Measurements from ENCODE around the gene CAMTA1.

The CAMTA1 gene

DNA sequence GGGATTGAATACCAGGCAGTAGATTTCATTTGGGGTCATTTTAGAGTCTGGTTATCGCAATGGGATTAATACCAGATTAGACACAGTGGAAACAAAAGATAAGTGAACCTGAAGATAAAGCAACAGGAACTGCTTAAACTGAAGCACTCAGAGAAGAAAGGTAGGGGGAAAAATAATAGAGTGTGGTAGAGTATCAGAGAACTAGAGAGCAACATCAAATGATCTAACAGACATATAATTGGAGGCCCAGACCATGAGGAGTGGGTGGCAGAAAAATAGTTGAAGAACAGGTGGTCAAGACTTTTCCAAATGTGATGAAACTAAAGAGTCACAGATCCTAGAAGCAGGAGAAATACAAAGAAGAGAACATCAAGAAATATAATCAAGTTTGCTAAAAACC is 484.3 kb downstream of the CAMTA1 start:
- no peak for DNase-seq

DNA sequence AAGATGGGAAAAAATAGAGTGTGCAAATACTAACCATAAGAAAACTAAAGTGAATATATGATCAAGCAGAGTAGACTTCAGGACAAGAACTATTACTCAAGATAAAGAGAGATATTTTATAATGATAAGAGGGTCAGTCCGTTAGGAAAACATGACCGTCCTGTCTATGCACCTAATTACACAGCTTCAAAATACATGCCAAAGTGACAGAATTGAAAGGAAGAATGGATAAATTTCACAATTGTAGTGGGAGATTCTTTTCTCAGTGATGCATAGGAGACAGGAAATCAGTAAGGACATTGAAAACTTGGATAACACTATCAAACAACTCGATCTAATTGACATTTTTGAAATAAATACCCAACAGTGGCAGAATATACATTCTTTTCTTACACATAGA is 489.0 kb downstream of the CAMTA1 start:
- DNase-seq = no peak

DNA sequence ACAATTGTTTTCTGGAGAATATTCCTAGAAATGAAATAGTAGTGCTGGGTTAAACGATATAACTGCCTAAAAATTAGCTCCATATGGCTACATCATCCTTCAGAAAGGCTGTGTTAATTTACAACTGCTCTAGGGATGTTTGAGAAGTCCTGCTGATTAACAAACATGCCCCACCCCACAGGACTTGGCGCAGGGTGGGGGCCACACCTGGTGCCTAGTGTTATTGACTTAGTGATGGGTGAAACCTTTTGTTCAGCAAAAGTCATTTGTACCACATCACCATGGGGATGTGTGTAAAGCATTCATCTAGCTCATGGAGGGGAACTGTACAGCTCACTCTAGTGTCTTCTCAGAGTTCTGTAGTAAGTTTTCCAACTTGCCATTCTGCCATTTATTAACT is 492.8 kb downstream of the CAMTA1 start:
- no peak for DNase-seq

DNA sequence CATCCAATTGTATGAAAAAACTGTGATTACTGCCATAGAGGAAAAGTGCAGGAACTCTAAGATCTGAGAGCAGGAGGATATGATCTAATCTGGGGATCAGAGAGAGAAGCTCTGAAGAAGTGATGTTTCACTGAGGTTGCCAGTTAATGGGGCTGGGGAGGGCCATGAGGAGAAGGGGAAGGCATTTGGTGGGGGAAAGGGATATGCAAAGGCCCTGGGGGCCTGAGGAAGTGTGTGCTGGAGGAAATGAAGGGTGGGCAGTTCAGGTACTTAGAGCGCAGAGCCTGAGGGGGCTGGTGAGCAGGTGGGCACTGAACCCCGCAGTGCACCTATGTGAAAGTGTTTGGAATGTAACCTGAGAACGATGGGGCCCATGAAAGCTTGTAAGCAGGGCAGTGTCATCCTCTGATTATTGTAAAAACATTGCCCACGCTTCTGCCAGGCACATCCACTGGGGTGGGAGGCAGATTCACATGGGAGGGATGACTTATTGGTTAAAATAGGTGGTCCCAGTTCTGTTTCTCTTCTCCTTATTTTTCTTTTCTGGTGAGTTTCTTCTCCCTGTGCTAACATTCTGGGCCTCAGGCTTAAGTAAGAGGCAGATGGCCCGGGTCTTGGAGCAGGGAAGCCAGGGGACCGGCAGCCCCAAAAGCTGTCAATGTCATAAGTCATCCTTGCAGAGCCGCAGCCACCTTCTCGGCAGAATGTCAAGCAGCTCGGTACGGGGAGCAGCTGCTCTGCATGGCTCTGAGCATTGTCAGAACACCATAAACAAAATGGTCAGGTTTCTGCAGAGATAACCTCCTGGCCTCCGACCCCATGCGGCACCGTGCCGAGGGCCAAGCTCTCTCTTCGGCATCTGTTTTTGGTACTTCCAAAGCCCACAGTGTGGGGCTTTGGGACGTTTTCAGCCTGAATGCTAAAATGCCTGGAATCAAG is 493.8 kb downstream of the CAMTA1 start:
- DNase-seq = no peak

DNA sequence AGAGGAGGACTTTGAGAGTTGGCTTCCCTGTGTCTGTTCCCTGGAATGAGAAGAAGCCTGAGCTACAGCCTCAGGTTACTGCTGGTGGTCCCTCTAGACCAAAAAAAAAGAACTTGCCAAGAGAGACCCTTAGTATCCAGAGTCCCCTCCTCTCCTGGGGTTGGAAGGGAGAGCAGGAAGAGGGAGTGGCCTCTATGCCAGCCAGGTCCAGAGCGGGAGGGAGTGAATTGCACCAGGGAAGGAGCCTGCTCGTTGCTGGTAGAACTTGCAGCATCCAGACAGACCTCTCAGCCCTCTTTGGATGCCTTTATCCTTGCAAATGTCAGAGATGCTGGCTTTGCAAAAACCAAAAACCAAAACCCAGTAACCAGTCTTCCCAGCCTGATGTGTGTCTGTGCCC is 494.5 kb downstream of the CAMTA1 start:
- DNase-seq = no peak

DNA sequence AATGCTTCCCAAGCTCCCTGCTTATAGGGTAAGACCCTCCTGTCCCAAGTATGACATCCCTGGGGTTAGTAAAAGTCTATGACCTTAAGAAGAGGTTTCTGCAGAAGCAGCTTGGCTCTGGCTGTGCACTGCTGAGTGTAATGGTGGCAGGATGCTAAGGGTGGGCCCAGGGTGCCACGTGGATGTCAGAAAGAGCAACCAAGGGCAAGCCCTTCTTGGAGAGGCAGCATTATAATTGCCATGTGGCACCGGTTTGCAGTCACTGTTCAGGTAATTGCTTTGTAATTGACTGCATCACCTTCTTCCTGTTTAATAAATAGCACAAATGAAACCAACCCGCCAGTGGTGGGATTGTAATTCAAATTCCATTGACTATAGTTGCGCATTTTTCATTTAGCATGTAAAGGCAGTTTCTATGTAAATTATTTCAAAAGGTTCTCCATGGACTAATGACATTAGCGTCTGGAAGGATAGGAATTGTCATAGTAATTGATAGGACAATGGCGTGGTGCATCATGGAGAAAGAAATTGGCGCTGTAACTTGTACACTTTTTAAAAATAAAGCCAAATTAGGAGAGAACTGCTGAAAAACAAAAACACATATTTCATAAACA is 495.2 kb downstream of the CAMTA1 start:
- no peak for DNase-seq

DNA sequence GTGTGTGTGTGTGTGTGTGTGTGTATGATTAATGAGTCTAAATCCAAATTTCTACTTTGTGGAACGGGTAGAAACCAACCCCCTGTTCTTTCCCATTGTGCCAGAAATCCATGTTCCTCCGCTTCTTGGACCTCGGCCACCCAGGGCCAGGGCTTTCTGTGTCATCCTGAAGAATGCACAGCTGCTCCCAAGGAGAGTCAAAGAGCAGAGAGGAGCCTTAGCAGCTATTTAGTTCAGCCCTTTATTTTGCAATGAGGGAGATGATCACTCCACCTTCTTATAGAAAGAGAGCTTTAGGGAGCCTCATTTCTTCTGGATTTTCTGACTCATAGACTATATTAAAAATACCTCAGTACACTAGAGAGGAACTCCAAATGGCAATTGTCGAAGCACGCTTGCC is 496.6 kb downstream of the CAMTA1 start:
- no peak for DNase-seq

DNA sequence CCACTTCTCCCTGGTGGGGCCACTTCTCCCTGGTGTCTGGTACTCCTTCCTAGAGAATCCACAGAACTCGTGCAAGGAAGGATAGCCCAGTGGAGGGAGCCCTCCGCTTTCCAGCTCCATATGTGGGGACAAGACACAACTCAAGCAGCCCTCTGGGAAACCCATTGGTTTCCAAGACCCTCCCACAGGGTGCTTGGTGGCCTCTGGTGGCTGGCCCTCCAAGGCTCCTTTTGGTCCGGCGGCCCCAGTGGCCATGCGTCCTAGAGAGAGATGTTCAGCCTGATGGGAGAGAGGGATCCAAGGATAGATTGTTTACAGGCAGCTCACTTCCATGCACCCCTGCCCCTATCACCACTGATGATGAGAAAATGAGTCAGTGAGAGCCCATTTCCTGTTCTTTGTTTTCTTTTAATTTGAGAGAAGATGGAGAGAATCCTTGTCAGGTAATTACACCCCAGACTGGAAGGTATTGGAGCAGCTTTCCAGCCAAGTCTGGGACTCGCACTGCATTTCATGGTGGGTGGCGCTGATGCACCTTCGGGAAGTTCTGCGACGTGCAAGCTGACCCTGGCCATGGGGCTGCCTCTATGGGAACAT is 499.7 kb downstream of the CAMTA1 start:
- DNase-seq = no peak

DNA sequence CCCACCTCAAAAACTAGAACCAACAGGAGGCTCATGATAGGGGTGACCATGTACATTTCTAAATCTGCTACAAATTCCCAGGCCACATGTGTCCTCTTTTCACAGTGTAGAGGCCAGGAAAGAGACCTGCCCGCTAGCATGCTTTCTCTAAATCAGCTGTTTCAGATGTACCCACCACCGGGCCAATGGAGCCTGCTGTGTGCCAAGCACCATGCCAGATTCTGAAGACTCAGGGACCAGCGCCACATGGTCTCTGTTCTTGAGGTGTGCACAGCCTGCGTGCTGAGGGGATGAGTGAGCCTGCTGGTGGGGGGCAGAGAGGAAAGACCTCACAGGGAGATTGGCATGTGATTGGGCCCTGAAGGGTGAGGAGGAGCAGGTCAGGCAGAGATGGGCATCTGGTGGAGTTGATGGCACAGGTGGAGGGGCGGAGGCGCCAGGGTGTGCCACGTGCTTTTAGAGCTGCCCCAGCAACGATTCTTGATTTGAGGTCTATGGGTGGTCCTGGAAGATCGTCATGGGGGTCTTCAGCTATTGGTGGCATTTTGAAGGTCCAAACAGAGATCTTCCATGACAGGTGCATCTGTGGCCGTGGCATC is 500.7 kb downstream of the CAMTA1 start:
- no peak for DNase-seq

DNA sequence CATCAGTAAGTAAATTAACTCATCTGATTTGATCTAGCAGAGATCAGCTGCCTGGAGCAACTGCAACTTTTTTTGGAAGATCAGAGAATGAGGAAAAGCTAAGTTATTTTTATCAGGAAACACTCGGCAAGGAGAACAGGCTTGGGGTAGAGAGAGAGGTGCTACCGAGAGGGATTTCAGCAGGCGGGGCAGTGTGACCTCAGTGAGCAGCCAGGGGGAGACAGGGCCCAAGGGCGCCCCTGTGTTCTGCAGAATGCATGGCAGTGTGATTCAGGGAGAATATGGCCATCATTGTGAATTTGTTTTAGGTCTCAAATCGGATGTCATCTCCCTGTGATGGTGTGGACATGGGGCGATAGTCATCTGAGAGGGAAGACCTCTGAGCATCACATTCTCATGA is 501.8 kb downstream of the CAMTA1 start:
- no peak for DNase-seq

DNA sequence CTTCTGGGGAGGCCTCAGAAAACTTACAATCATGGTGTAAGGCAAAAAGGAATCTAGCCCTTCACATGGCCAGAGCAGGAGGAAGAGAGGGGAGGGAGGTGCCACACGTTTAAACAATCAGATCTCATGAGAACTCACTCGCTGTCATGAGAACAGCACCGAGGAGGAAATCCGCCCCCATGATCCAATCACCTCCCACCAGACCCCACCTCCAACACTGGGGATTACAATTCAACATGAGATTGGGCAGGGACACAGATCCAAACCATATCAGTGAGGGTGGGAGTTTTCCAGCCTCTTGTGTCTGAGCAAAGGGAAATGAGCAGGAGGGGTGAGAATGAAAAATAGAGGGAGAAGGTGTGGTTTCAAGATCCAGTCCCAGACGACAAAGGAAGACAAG is 503.7 kb downstream of the CAMTA1 start:
- DNase-seq = no peak

DNA sequence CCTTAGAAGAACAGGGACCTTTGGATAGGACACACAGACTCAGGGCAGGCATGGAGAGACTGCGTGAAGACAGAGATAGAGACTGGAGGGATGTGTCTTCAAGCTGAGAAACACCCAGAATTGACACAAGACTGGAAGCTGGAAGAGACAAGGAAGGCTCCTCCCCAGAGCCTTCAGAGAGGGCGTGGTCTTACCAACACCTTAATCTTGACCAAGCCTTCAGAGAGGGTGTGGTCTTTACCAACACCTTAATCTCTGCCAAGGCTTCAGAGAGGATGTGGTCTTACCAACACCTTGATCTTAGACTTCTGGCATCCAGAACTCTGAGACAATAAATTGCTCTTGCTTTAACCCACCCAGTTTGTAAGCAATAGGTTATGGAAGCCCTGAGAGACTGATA is 504.4 kb downstream of the CAMTA1 start:
- no peak for DNase-seq

DNA sequence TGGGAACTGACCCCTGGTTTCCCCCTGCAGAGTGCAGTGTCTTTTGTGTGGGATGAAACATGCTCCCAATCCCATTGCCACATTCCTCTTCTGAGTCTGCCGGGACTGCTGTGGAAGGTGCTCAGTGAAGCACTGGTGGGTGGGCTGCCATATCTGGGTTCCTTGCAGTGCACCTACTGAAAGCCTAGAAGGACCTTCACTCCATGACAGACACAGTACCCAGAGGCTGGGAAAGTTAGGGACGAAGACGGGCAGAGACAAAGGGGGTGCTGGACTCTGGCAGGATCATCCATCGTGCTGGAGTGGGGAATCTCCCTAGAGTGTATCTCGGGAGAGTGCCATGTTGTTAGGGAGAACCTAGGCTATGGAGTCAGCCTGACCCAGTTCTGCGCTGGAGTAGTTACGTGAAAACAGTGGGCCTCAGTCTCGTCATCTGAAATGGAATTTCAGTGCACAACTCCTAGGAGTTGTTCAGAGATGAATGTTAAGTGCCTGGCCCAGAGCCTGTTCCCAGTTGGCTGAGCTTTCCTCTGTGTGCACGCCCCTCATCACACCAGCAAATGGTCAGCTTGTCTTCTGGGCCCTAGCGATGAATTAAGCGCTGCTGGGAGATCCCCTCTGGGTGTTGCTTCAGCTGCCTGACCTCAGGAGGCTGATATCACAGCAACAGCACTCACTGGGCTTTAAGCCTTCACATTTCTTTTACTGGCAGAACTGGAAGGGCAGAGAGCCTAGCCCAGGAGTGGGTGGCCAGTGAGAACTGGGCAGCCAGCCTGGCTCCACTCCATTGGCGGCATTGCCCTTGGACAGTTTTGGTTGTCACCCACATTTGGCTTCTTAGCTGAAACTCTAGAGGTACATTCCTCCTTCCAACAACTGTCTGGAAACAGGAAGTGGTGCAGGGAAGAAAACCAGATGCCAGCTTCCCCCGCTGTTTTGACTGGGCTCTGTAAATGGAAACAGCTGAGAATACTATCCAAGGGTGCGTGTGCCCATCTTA is 506.0 kb downstream of the CAMTA1 start:
- DNase-seq = no peak

DNA sequence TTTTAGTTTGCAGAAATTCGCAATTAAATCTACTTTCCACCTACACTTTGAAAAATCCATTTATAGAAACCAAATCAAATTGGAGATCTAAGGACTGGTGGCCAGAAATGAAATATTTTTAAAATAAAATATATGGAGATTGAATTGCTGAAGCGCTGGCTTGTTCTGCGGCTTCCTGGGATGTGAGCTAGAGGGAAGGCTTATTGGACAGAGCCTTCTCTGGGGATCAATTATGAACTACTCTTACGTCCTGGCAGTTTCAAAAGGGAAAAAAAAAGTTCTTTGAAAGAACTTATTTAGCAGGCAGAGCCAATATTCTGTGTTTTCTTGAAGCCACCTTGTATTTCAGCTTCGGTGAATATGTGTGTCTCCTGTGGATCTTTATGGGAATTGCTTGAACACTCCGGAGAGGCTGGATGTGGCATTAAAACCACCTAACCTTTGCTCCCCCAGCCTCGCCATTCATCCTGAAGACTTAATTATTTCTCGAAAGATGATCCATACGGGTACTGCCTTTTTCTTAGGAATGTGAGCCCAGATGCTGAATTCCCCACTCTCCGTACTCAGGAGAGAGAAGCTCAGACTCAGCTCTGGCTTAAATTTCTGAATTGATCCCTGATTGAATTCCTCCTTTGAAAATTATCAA is 506.9 kb downstream of the CAMTA1 start:
- no peak for DNase-seq

DNA sequence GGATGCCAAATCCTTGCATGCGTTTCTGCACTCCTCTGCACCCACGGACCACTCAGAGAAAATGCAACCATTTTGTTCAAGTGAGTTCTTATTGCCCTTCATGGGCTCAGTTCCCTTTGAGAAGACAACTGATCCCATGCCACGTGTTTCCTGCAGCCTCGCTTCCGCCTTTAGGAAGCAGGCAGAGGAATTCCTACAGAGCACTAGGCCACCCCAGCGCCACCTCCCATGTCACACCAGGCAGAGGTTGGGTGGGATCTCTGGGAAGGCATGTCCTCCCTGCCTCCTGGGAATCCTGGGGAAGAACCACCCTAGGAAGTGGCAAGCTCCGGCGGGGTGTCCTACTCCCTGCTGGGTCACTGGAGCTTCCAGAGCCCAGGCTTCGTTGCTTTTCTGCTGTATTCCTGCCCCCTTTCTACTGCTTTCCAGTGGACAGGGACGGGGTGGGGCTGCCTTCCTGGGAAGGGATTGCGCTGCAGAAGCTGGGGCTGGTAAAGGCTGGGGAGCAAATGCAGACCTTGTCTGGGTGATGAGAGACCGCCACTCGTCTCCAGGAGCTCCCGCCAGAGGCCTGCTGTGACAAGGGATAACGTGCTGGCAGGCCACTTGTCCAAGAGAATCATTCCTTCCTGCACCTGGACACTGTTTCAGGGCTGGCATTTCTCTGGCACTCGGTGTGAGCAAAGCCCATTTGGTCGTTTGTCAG is 507.6 kb downstream of the CAMTA1 start:
- no peak for DNase-seq

DNA sequence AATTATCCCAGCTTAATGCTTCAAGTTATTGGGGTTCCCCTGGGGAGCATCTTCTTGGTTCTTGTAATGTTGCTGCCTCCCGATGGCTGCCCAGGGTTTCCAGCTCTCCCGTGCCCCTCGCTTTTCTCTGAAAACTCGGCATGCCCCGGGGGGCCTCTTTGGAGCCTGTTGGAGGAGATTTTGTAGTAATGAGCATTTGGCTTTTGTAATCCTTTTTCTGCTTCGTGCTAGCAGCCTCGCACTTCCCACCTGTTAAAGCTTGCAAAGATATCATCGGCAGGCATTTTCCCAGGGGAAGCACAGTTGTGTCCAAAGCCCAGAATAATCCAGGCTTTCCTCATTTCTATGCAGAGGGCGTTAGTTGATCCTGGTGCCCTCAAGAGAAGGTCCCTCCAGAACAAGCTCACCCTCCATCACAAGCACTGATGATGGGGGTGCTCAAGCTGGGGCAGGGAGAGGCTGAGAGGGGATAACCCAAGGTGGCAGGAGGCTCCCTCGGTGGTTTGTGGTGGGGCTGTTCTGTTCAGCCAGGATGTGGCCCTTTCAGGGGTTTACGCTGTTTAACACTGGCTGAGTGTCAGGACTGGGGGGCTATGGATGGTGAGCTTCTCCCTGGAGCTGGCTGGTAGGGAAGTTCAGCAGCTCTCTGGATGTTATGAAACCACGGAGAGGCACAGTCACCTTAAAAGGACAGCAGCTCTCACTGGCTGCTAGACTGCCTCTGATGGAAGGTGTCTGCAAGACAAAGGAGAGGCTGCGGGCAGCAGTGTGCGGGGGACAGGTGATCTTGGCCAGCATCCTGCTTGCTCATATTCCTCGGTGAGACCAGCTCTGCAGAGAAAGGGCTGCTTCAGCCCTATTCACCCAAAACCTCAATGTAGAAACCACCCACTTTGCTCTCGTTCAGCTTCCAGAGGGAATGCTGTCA is 508.7 kb downstream of the CAMTA1 start:
- no peak for DNase-seq

DNA sequence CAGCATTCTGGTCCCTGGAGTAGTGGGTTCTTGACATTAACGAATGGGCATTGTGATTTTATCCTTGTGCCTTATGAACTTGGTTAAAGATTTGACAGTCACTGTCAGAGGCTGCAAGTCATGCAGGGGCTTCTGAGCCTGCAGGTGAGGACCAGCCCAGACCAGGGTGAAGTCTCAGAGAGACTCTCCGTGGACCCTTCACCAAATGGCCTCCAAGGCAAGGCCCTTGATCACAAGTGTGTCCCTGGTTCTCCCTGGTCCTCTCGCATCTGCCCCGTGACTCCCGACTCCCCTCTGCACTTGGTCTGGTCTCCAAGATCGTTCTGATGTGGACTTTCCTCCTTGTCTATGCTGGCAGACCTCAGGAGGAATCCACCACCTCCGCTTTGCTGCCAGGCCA is 509.4 kb downstream of the CAMTA1 start:
- DNase-seq = no peak

DNA sequence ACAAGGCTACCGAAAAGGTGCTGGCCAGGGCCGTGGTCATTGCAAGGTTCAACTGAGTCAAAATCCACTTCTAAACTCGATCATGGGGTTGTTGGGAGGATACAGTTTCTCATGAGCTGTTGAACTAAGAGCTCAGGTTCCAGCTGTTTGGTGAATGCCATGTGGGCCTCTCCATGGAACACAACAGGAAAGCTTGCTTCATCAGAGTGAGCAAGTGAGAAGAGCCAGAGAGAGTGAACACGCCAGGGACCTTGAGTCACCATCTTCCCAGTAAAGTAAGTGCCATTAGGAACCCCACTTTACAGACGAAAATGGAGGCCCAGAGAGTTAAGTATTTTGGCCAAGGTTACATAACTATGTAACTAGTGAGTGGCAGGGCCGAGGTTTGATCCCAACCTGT is 510.7 kb downstream of the CAMTA1 start:
- no peak for DNase-seq

DNA sequence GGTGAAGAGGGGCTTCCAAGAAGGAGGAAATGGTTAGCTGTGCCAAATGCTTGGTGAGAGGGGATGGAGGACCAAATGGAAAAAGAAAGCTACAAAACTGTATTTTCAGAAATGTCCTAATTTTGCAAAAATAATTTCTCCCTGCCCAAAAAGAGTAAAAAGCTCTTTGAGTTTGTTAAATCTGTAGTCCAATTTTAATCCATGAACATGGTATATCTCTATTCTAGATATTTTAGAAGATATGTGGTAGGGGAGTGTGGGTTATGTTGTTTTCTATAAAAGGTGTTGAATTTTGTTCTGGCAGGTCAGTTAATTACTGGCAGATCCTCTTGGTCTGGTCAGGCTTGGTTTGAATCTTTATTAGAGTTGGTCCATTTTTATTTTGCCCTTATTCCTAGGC is 511.7 kb downstream of the CAMTA1 start:
- DNase-seq = no peak

DNA sequence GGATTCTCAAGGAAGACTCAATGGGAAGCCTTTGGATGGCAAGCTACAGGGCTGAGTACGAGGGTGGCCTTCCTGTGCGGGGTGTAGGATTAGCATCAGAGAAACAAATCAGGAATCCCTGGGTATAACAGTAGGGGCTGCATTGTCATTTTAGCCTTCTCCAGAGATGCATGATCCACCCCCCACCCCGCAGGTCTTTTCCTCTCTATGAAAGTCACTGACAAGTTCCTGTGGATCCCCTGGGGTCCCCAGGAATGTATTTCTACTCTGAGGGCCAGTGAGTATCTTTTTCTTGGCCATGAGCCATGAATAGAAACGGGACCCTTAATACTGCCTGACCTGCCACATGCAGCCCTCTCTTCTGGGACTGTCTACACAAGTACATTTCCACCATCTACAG is 512.9 kb downstream of the CAMTA1 start:
- no peak for DNase-seq
